Neutrophil (primary cell): ENCODE measurements around the gene MBLAC1.

ENCODE experiments used
- H3K27ac ChIP-seq: fragments of 200-600 bp; sonication (generic); 2 replicates; pipeline ENCODE4 v1.5.1; 2016; ENCODE audit warnings: mild to moderate bottlenecking, moderate library complexity
- H3K27me3 ChIP-seq: fragments of 200-600 bp; sonication (generic); 2 replicates; pipeline ENCODE4 v1.6.0; 2016; ENCODE audit warnings: mild to moderate bottlenecking
- H3K36me3 ChIP-seq: fragments of 200-600 bp; sonication (generic); 2 replicates; pipeline ENCODE4 v1.5.1; 2017
- H3K4me1 ChIP-seq, 2 experiments: fragments of 200-600 bp in 1 of 2; sonication (generic) in 1 of 2; 1 replicate in 1 of 2; 2 replicates in 1 of 2; pipeline versions ENCODE4 v1.5.1 to v1.6.1; 2013 to 2016; ENCODE audit warnings: low read depth in 1 of 2, low read length in 1 of 2, mild to moderate bottlenecking in 1 of 2, moderate library complexity in 1 of 2; ENCODE audit not compliant: control insufficient read depth in 1 of 2, insufficient read depth in 1 of 2
- H3K4me3 ChIP-seq, 2 experiments: fragments of 200-600 bp in 1 of 2; sonication (generic) in 1 of 2; 1 replicate in 1 of 2; 2 replicates in 1 of 2; pipeline ENCODE4 v1.5.1; 2013 to 2016; ENCODE audit warnings: low read depth in 1 of 2, low read length in 1 of 2, mild to moderate bottlenecking in 1 of 2, moderate library complexity in 1 of 2
- H3K9me3 ChIP-seq: fragments of 200-600 bp; sonication (generic); 2 replicates; pipeline ENCODE4 v1.5.1; 2016
- CTCF ChIP-seq: fragments of 200-600 bp; sonication (generic); IDR thresholded peaks from 2 replicates; pipeline ENCODE4 v1.5.1; 2016; ENCODE audit warnings: antibody characterized with exemption

Gene MBLAC1

GRCh38 chr7:100122067-100122466 lies 4.7 kb upstream of the MBLAC1 start:
- Histone ChIP-seq H3K4me1 (peaks cover 45 to 50% of the 10 kb centered on the region in 2 experiments), H3K9me3 (no peaks in the 10 kb centered on the region), H3K27ac (no peak overlapping the region), H3K4me3 (no peak overlapping the region), H3K36me3 (no peaks in the 10 kb centered on the region), H3K27me3 (no peaks in the 10 kb centered on the region)
- no peak for TF ChIP-seq CTCF

GRCh38 chr7:100122568-100122967 lies 4.2 kb upstream of the MBLAC1 start:
- Histone ChIP-seq H3K27me3 (no peaks in the 10 kb centered on the region), H3K4me1 (peaks cover 46 to 53% of the 10 kb centered on the region in 2 experiments), H3K9me3 (no peaks in the 10 kb centered on the region), H3K36me3 (no peaks in the 10 kb centered on the region), H3K27ac (no peak overlapping the region), H3K4me3 (no peak overlapping the region)
- no peak for TF ChIP-seq CTCF

GRCh38 chr7:100124301-100125230 lies 2.2 kb upstream of the MBLAC1 start:
- H3K27ac ChIP-seq = peak overlapping the region; percentile 54
- H3K36me3 ChIP-seq = no peaks in the 10 kb centered on the region
- H3K9me3 ChIP-seq = no peaks in the 10 kb centered on the region
- H3K4me3 ChIP-seq = no peak overlapping the region
- peaks cover 16% of the 10 kb centered on the region for H3K27me3 ChIP-seq
- H3K4me1 ChIP-seq = peaks cover 44 to 51% of the 10 kb centered on the region in 2 experiments
- TF ChIP-seq CTCF = no peak

GRCh38 chr7:100126239-100126930 lies 382 bp upstream of the MBLAC1 start:
- TF ChIP-seq CTCF = no peak
- no peaks in the 10 kb centered on the region for H3K9me3 ChIP-seq
- peaks cover 35 to 43% of the 10 kb centered on the region in 2 experiments for H3K4me1 ChIP-seq
- H3K27ac ChIP-seq = peak overlapping the region; percentile 87
- H3K27me3 ChIP-seq = peaks cover 16% of the 10 kb centered on the region
- H3K4me3 ChIP-seq = peak overlapping the region; percentile 97 to 98
- no peaks in the 10 kb centered on the region for H3K36me3 ChIP-seq

GRCh38 chr7:100127866-100128636 lies 1.3 kb downstream of the MBLAC1 start:
- TF ChIP-seq CTCF = no peak
- H3K27me3 ChIP-seq = peaks cover 16% of the 10 kb centered on the region
- peak overlapping the region; percentile 97 to 98 for H3K4me3 ChIP-seq
- H3K36me3 ChIP-seq = no peaks in the 10 kb centered on the region
- H3K9me3 ChIP-seq = no peaks in the 10 kb centered on the region
- H3K27ac ChIP-seq = peak overlapping the region; percentile 87
- H3K4me1 ChIP-seq = peaks cover 41 to 47% of the 10 kb centered on the region in 2 experiments
